ENCODE measurements around the gene FRMD4A.
"Not testable (repeated sequence)": the region's sequence is repeated elsewhere in the genome, so short reads cannot be mapped to it uniquely, and the experiment has no call there.

The FRMD4A gene

DNA sequence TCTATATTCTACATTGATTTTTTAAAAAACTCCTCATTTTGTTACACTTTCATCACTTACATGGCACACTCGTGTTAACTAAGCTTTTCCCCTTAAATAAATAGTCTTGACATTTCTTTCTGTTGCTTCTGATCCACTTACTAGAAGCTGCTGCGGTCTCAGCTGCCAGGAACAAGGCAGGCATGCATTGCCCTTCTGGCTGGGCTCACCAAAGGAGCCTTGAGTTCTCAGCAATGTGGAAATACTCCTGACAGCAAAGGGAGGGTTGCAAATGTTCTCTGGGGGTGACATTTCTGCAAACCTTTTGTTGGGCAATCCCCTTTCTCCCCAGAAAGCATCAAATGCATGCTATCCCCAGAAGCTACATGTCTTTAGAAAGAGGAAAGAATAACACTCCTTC is 393.9 kb downstream of the FRMD4A start:
- no peak for DNase-seq

DNA sequence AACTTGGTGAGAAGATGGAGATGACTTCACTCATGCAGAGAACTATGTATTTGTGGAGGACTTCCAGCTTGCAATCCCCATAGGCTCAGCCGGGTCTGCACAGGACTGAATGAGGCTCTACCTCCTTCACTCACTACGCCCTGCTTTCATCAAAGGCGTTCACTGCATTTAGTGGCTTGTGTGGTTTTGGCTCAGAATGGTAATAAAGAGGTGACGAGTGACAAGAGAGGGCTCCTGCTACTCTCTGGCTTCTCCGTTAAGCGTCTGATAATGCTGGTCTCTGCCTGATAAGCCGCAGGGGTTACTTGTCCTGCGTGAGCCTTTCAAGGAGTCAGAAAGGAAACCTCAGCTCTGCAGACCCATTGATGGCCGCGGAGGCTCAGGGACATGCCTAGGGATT is 400.6 kb downstream of the FRMD4A start:
- peak; percentile 28 for DNase-seq

- no peak for DNase-seq
Observed at GRCh38 chr10:13928451-13928850, 402.3 kb downstream of the FRMD4A start.

DNA sequence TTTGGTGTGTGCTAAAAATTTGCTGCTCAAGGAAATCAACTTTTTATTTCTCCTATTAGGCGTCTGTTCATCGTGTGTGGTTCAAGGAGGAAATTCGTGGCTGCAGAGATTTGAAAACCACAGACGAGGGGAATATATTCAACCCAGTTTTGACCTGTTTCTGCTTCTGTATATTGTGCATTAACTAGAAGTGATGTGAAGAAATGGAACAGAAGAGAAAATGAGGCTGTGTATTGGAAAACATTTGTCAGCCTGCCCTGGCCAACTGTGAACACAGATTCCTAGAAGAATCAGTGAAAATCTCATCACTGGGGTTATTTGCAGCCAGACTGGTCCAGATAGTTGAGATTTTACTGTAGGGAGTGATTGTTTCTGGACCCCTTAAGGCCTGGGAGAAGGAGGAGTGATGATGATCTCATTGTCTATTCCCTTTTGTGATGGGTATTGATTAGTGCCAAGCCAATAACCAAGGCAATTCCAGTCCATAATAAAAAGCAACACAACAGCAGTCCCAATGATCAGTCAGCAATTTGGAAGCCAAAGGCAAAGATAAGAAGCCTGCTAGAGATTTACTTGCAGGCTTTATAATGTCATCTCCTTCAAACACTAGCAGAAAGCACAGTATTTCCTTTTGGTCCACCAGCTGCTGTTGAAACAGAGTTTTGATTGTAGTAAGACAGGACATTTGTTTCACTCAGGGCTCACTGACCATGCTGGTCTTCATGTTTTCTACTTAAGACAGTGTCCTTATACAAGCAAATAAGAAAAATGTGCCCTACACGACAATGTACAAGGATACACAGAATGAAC is 404.5 kb downstream of the FRMD4A start:
- no peak for DNase-seq

DNA sequence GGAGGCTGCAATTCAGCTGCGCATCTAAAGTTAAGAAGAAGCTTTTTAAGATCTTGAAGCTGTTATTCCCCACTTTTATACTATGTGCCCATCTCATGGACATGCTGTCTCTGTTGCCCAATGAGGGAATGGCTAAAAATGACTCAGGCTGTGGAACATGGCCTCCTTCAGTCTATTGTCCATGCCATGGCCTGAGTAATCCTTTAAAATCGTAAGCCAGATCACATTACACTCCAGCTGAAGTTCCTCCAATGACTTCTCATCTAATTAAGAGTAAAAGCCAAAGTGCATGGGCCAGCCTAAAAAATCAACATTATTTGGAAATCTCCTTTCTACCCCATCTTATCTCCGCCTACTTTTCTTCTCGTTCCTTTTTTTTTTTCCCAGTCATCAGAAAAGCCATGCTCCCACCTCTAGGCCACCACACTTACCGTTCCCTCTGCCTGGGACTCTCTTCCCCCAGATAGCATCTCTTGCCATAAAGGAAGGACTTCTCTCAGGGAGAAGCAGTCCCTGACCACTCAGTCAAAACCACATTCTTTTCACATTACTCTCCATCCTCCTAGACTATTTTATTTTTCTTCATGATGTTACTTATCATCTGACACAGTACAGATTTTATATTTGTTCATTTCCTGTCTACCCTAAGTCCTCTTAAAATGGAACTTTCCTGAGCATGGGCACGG is 406.5 kb downstream of the FRMD4A start:
- DNase-seq, result no peak

- no peak for DNase-seq
Observed at GRCh38 chr10:13922586-13922985, 408.1 kb downstream of the FRMD4A start.

GRCh38 chr10:13921941-13922340 is 408.8 kb downstream of the FRMD4A start:
- DNase-seq, result no peak

DNA sequence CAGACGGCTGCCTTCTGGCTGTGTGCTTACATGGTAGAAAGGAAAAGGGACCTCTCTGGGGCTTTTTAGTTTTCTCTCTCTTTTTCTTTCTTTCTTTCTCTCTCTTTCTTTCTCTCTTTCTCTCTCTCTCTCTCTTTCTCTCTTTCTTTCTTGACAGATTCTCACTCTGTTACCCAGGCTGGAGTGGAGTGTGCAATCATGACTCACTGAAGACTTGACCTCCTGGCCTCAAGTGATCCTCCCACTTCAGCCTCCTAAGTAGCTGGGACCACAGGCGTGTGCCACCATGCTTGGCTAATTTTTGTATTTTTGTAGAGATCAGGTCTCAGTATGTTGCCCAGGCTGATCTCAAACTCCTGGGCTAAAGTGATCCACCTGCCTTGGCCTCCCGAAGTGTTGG is 409.6 kb downstream of the FRMD4A start:
- not testable (repeated sequence) for DNase-seq

DNA sequence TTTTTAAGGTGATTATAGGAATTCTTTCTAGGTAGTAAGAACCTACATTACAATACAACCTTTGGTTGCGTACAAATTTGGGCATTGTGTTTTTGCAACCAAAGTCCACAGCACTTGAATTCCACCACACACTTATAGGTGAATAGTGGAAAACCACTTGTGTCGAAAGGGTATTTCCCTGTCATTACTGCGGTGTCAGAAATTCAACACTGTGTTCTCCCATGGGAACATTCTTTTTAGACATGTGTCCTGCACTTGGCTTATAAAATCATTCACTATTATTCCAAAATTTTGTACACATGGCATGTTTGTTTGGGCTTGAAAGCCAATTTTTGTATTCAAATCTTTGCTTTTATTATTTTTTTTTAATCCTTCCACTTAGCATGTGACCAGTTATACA is 410.3 kb downstream of the FRMD4A start:
- no peak for DNase-seq

DNA sequence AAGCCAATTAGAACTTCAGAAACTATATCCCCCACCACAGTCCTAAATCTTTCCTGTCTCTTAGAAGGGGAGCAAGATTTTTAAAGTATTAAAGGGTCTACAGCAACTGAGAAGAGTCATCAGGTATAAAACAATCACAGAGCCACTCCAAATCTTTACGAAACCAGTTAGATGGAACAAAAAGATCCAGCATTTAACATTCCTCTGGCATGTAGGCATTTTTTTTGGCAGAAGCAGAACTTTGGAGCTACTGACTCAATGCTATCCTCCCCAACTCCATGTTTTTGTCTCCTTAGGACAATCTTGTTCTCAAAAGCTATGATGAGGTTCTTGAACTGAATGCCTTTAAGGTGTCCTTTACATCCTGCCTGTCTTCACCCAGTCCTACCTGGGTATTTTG is 410.7 kb downstream of the FRMD4A start:
- DNase-seq, result no peak

GRCh38 chr10:13917791-13918190 is 412.9 kb downstream of the FRMD4A start:
- DNase-seq, result no peak

- no peak for DNase-seq
Observed at GRCh38 chr10:13916384-13916947, 414.3 kb downstream of the FRMD4A start.

GRCh38 chr10:13915710-13916109 is 415.0 kb downstream of the FRMD4A start:
- no peak for DNase-seq

DNA sequence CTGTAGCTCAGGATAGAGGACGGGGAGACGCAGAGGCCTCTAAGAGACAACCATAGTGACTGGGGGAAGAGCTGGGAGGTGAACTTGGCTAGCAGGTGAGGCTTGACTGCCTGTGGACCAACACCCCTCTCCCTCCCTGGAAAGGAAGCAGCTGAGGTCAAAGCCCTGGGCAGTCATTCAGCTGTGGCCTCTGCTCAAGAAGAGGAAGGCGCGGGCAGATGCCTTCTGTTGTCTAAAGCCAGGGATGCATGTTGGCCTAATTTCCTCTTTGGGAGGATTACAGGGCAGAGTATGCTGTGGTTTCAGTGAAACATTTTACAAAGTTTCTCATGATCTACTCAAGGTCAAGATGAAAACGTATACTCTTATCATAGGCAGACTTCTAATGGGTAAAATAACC is 416.8 kb downstream of the FRMD4A start:
- DNase-seq, result no peak

DNA sequence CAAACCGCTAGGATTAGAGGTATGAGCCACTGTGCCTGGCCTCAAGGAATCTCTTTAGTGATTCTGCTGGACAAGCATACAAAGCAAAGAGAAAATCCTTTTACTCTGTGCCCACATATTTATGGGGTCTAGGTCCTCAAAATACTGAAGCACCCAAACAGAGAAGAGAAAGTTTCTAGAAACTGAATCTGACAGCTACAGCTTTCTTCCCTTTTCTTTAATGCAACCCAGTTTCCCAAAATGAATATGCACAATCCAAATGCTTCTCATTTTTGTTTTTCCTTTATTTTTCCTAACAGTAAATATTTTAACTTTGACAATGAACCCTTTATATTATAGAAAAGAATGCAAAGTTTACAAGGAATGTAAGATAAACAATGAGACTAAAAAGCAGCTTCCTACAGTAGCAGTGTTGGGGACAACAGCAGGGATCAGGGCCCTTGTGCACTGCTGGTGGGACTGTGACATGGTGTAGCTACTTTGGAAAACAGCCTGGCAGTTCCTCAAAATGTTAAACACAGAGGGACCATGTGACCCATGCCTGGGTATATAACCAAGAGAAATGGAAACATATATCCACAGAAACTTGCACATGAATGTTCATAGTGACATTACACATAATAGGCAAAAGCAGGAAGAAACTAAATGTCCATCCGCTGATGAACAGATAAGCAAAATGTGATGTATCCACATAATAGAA is 418.8 kb downstream of the FRMD4A start:
- no peak for DNase-seq

GRCh38 chr10:13909516-13910258 is 421.0 kb downstream of the FRMD4A start:
- DNase-seq, result no peak

GRCh38 chr10:13908475-13908874 is 422.2 kb downstream of the FRMD4A start:
- no peak for DNase-seq

DNA sequence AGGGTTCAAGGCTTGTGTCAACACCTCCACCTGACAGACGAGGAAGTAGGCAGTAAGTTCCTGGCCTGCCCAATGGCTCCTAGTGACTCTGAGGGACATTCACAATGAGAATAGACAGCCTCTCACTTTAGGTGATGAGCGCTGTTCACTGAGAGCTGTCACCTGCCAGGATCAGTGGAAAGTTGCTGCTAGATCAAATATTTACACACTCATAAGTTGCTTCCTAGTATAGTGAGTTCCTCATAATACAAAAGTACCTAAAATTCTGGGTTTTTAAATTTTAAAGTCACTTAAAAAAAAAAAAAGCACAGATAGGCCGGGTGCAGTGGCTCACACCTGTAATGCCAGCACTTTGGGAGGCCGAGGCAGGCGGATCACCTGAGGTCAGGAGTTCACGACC is 423.2 kb downstream of the FRMD4A start:
- no peak for DNase-seq

- no peak for DNase-seq
Observed at GRCh38 chr10:13905281-13905680, 425.4 kb downstream of the FRMD4A start.

- no peak for DNase-seq
Observed at GRCh38 chr10:13904064-13904463, 426.7 kb downstream of the FRMD4A start.

- no peak for DNase-seq
Observed at GRCh38 chr10:13902868-13903587, 427.7 kb downstream of the FRMD4A start.

DNA sequence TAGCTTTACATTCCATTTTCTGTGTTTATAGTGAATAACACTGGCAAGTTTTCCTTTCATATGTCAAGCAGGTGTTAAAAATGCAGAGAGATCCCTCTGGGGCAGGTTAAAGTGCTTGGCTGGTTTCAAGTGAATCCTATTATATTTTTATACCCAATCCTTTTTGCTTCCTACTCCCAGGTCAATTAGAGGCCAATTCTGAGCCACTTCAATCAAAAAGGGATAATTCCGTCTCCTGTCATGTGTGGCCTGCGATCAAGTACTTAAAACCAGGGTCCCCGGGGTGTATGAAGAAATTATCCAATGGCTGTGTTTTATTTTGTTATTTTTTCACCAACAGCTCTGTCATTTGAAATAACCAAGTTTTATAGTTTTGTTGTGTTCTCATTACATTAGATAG is 430.8 kb downstream of the FRMD4A start:
- DNase-seq, result no peak
